Measurements from ENCODE around the gene SLC25A51. TPM values are rescaled to one million over a fixed set of nuclear protein-coding genes. Genes with fewer than 3 reads are reported as not detected.

Gene SLC25A51
- total and polyA plus RNA-seq, 2 experiments from 2014 or later: 5.3 to 22.0 TPM

- H3K36me3 ChIP-seq (ENCODE audit: insufficient read depth): no peaks in the 10 kb centered on the region
- no peak for TF ChIP-seq NANOG (IDR thresholded peaks at IDR 0.05; ENCODE audit: borderline replicate concordance)
- no peak for TF ChIP-seq STAT1 (IDR thresholded peaks at IDR 0.05; ENCODE audit: unreplicated experiment)
- no peak for TF ChIP-seq CTCF (conservative IDR thresholded peaks at IDR 0.05; ENCODE audit: low read depth in 2 of 2)
- TF ChIP-seq REST (IDR thresholded peaks at IDR 0.05; ENCODE audit: unreplicated experiment): no peak
- TF ChIP-seq ETS1 (IDR thresholded peaks at IDR 0.05): no peak
- H3K4me3 ChIP-seq: no peak overlapping the region
- DNase-seq (ENCODE audit: low spot score) (no peak), ATAC-seq (no peak)
- no peak overlapping the region for H3K4me2 ChIP-seq
- no peak overlapping the region for H2AFZ ChIP-seq
- no peaks in the 10 kb centered on the region for H4K20me1 ChIP-seq (replicated peaks; ENCODE audit: insufficient read depth)
- no peaks in the 10 kb centered on the region for H3K27me3 ChIP-seq (ENCODE audit: insufficient read depth)
- no peak overlapping the region for H3K27ac ChIP-seq (ENCODE audit: low read depth)
- Mint-ChIP-seq H3K9me3 (no peaks in the 10 kb centered on the region; the same call in 2 of the 3 replicates), H3K36me3 (ENCODE audit: low read depth) (no peaks in the 10 kb centered on the region), H3K4me1 (peaks cover 8% of the 10 kb centered on the region), H3K4me3 (no peak overlapping the region), H3K27ac (no peak overlapping the region), H3K27me3 (ENCODE audit: insufficient read depth, low read depth, poor library complexity) (peaks cover 3% of the 10 kb centered on the region)
- H3K79me2 ChIP-seq (replicated peaks; ENCODE audit: insufficient read depth): no peaks in the 10 kb centered on the region
- H3F3A ChIP-seq (replicated peaks; ENCODE audit: low read depth): no peaks in the 10 kb centered on the region
- H3K9me2 ChIP-seq (ENCODE audit: insufficient read depth): 0 out of 2 replicates have a peak, but pooled peaks cover 5% of the 10 kb centered on the region
- no peaks in the 10 kb centered on the region for H3K4me1 ChIP-seq (ENCODE audit: insufficient read depth)
Observed at GRCh38 chr9:37931592-37931991, 27.7 kb upstream of the SLC25A51 start.

GRCh38 chr9:37929441-37929895 lies 25.5 kb upstream of the SLC25A51 start:
- peak overlapping the region; percentile 56; the same call in 1 of the 2 replicates for H3K27ac Mint-ChIP-seq
- no peaks in the 10 kb centered on the region for H4K20me1 ChIP-seq (replicated peaks; ENCODE audit: insufficient read depth)
- no peak overlapping the region for H2AFZ ChIP-seq
- 0 out of 2 replicates have a peak, but pooled peaks cover 5% of the 10 kb centered on the region for H3K9me2 ChIP-seq (ENCODE audit: insufficient read depth)
- H3K4me1 Mint-ChIP-seq: peaks cover 16% of the 10 kb centered on the region
- no peaks in the 10 kb centered on the region for H3K36me3 ChIP-seq (ENCODE audit: insufficient read depth)
- no peaks in the 10 kb centered on the region for H3K27me3 ChIP-seq (ENCODE audit: insufficient read depth)
- H3K9me3 Mint-ChIP-seq: no peaks in the 10 kb centered on the region; the same call in 2 of the 3 replicates
- DNase-seq (ENCODE audit: low spot score): no peak
- H3K4me1 ChIP-seq (ENCODE audit: insufficient read depth): no peaks in the 10 kb centered on the region
- H3K4me2 ChIP-seq: no peak overlapping the region
- no peak for ATAC-seq
- no peak overlapping the region for H3K4me3 ChIP-seq
- no peaks in the 10 kb centered on the region for H3K79me2 ChIP-seq (replicated peaks; ENCODE audit: insufficient read depth)
- peaks cover 8% of the 10 kb centered on the region for H3K27me3 Mint-ChIP-seq (ENCODE audit: insufficient read depth, low read depth, poor library complexity)
- no peaks in the 10 kb centered on the region for H3F3A ChIP-seq (replicated peaks; ENCODE audit: low read depth)
- H3K36me3 Mint-ChIP-seq (ENCODE audit: low read depth): no peaks in the 10 kb centered on the region
- no peak overlapping the region for H3K4me3 Mint-ChIP-seq
- H3K27ac ChIP-seq (ENCODE audit: low read depth): no peak overlapping the region
- TF ChIP-seq STAT1 (IDR thresholded peaks at IDR 0.05; ENCODE audit: unreplicated experiment) (no peak), NANOG (IDR thresholded peaks at IDR 0.05; ENCODE audit: borderline replicate concordance) (no peak), ZNF114 (CRISPR knock-in tag; IDR thresholded peaks at IDR 0.05) (no peak), ZNF331 (CRISPR knock-in tag; IDR thresholded peaks at IDR 0.05; ENCODE audit: low read depth) (no peak), ETS1 (IDR thresholded peaks at IDR 0.05) (no peak), CREB1 (CRISPR knock-in tag; IDR thresholded peaks at IDR 0.05; ENCODE audit: low read depth) (no peak), POLR2AphosphoS5 (IDR thresholded peaks at IDR 0.05; ENCODE audit: low read depth) (no peak), JUNB (IDR thresholded peaks at IDR 0.05; ENCODE audit: unreplicated experiment) (no peak), REST (IDR thresholded peaks at IDR 0.05; ENCODE audit: unreplicated experiment) (no peak), EZH2 (IDR thresholded peaks at IDR 0.05; ENCODE audit: low read depth, unreplicated experiment) (no peak)

All from GM23338 (cell line).